GM18520 (cell line): Measurements from ENCODE around the gene CDC42EP4.

Experiments
- ATAC-seq: cut with Tn5 transposase; IDR thresholded peaks from one replicate; pipeline ENCODE4 v1.9.1; 2021; ENCODE audit not compliant: unreplicated experiment

The CDC42EP4 gene

DNA sequence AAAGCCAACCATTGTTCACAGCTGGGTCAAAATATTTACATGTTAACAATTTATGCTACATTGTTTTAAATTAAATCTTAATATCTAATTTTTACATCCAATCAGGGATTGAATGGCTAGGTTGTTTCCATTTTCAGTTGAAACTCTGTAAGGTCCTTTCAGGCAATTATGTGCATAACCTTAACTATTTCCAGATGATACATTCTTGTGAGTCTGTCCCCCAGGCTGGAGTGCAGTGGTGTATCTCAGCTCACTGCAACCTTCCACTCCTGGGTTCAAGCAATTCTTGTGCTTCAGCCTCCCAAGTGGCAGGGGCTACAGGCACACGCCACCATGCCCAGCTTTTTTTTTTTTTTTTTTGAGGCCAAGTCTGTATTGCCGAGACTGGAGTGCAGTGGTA is 10.4 kb downstream of the CDC42EP4 start:
- ATAC-seq: no peak

DNA sequence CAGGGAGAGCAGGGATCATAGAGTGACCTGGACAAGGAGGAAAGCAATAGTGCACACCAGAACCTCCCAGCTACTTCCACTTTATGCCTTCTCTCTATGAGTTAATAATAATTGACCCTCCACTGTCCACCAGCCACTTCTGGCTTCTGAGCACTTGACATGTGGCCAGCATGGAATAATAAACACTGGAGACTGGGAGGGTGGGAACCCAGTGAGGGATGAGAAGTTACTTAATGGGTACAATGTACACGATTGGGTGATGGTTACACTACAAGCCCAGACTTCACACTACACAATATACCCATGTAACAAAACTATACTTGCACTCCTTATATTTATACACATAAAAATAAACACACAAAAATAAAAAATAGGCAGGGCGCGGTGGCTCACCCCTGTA is 11.4 kb downstream of the CDC42EP4 start:
- ATAC-seq: no peak

DNA sequence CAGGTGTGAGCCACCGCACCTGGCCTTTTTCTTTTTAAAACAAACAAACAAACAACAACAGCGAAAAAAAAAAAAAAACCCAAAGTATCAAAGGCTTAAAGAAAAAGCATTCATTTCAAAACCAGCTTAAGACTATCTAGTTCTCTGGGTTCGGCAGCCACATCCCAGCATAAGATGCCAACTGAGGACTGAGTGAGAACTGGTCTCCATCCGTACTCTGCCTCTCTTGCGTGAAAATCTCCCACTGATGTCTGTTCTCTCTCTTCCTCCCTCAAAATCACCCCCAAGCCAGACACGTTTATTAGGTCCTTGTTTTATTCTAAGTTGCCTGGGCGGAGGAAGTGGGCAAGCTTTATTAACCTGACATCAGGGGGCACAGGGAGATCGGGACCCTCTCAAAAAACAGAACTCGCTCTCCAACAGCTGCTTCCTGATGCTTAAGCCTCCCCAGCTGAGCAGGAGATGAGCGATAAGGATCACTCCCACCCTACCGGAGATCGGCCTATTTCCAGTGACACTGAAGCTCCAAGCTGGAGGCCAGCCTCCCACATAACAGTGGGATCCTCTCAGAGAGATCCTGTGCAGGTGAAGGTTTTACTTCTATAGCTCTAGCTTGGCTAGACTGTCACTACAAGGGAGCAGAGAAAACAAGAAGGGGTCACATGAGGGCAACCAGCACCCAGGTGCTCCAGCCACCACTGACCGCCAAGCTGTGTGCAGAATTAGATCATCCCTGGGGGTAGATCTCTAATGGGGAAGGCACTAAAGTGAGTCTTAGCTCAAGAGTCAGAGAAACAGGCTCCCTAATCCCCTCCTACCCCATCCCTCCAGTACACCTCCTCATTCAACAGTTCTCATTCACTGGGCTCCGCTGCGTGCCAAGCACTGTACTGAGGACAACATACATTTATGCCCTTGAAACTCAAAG is 13.6 kb downstream of the CDC42EP4 start:
- ATAC-seq: no peak

DNA sequence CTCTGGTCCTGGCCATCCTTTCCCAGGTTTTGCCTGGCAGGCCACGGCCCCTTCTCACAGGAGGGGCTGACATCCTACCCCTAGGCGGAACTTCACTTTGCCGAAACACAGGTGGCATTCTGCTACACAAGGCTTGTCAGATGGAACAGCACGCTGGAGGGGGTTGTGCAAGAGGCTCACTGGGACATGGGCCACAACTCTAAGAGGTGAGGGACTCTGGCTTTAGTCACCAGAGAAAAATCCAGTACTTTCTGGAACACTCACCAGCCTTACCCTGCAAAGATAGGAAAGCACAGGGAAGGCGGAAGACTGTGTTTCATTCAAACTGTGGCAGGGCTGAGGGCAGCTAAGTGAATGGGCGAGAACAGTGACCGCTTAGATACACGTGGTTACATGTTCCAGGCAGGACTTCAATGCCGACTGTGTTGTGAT is 18.3 kb downstream of the CDC42EP4 start:
- no peak for ATAC-seq

DNA sequence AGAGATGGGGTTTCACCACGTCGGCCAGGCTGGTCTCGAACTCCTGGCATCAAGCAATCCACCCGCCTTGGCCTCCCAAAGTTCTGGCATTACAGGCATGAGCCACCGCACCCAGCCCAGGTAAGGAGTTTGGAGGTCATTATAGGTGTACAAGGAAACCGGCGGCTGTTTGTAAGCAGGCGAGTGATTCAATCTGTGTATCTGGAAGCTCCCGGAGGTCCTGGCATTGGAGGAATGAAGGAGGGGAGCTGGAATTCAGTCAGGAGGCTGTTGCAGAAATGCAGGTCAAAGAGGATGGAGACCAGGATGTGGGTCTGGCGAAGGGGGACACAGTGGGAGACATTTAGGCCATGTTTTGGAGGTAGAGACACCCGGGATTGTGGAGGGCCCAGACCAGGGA is 18.8 kb downstream of the CDC42EP4 start:
- ATAC-seq: no peak

DNA sequence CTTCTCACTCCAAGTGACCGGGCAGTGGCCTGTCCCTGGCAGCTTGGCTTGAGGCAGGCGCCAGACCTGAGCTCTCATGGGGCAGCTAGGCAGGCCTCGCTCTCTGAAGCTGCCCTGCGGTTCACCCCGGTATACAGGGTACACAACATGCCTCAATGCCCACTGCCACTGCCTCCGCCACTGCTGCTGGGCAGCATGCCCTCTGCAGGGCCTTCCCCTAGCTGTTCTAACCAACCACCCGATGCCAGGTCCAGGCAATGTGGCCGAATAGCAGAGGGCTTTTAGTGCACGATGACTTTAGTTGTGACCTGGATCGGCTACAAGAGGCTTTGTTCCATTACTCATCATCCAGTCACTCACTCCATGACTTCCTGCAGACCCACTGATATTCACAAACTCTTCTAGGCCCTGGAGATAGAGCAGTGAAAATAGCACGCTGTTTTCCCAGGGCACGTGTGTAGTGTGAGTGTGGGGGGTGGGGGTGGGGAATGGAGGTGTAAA is 19.7 kb downstream of the CDC42EP4 start:
- no peak for ATAC-seq

DNA sequence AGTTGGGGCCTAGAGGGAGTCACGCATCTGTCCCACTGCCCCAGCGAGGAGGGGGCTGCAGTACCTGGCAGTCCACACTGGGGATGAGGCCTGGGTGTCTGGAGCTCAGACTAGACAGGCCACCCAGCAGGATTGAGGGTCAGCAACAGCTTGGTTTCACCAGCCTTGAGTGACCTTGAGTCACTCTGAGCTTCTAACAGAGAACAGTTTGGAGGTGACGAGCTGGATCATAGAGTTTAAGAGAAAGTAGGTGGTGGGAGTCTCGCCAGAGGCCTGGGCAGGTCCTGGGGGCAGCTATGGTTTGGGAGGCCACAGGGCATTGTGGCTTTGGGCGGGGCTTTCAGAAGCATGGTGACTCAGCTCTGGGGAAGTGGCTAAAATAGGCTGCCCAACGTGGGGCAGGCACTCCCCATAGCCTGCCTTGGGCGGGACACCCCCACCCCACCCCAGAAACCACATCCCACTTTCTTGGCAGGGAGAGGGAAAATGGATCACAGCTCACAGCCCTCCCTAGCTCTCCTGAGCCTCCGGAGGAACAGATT is 20.5 kb downstream of the CDC42EP4 start:
- peak; percentile 83 for ATAC-seq

DNA sequence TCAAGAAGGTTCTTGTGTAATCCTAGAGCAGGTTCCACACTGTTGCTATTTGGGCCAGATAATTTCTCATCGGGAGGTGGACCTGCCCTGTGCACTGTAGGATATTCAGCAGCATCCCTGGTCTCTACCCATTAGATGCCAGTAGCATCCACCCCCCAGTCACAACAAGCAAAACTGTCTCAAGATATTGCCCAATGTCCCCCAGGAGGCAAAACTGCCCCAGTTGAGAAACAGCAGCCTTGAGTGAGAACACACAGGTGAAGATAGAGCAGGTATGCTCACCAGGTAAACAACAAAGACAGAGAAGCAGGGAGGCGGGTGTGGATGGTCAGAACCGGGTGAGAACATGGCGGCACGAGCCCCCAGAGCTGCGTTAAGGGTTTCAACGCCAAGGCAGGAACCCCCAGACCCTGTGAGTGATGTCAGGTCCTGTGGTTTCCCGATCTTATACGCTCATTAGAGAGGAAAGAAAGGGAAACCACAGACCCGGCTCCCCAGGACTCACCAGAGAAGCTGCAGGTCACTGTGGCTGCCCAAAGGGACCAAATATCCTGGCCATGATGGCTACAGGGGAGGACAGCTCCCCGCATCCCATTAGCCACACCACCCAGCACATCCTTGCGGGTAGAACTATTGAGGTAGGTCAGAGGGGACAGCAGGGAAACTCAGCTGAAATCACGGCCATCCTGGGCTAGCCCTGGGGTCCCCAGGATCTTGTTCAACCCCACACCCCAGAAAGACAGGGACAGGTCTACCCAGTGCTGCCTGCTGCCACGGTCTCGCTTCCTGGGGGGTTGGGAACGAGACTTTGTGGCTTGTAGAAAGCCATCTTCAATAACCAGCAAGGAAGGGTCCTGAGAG is 21.2 kb downstream of the CDC42EP4 start:
- no peak for ATAC-seq

DNA sequence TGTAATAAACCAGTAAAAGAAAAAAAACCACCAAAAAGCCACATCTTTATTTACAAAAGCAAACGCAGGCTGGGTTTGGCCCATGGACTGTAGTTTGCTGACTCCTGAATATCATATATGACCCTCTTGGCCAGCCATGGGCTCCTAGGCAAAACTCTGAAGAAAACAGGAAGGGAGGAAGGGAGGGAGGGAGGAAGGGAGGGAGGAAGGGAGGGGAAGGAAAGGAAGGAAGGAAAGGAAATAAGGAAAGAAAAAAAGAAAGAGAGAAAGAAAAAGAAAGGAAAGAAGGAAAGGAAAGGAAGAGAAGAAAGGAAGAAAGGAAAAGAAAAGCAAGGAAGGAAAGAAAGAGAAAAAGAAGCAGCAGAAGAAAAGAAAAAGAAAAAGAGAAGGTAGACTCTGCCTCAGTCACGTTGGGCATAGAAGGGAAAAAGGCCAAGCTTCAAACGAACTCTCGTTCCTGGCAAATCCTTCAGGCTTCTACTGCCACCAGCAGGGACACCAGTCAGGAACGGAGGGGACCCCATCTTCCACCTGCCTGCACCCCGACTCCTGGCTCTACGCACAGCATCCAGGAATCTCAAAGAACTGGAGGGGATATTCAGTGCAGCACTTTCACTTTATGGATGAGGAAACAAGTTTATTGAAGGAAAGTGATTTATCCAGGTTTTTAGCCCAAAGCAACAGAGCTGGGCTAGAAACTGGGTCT is 22.1 kb downstream of the CDC42EP4 start:
- ATAC-seq: no peak

DNA sequence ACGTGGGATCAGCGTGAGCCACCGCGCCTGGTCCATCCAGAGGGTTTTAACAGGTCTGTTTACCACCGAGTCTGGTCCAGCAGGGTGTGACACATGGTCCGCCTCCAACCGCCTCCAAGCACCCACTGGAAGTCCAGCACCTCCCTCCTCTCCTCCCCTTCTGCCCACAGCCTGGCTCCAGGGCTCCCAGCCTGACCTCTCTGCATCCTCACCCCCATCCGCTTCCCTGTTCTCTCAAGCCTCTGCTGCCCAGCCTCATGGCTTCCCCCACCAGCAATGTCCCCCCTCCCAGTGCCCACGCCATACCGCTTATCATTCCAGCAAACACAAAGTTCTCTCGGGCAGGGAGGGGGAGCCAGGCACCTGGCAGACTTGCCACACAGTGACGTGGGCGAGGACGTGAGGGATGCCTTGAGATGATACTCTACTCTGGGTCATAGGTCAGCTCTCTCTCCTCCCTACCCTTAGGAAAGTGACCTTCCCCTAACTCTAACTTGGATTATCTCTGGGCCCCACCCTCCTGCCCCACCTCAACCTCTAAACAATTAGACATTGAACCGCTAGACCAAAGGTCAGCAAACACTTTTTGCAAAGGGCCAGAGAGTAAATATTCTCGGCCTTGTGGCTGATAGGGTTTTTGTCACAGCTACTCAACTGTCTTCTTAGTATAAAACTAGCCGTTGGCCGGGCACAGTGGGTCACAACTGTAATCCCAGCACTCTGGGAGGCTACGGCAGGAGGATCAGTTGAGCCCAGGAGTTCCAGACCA is 23.1 kb downstream of the CDC42EP4 start:
- ATAC-seq: no peak

DNA sequence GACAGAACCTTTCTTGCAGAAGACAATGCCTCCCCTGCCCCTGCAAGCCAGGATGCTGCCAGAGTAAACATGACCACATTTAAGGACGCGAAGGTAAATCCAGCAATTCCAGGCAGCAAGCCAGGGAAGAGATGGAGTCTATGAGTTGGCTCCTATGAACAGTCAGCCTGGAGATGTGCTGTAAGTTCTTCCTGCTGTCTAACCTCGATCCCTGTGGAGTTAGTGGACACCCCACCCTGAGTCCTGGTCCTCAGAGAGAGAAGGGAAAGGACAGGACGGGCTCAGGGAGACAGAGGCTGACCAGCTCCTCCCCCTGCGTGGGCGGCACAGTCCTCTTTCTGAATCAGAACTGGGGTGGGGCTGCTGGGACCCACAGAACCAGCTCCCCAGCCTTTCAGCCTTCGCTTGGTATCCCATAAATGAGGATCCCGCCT is 24.9 kb downstream of the CDC42EP4 start:
- ATAC-seq: no peak

DNA sequence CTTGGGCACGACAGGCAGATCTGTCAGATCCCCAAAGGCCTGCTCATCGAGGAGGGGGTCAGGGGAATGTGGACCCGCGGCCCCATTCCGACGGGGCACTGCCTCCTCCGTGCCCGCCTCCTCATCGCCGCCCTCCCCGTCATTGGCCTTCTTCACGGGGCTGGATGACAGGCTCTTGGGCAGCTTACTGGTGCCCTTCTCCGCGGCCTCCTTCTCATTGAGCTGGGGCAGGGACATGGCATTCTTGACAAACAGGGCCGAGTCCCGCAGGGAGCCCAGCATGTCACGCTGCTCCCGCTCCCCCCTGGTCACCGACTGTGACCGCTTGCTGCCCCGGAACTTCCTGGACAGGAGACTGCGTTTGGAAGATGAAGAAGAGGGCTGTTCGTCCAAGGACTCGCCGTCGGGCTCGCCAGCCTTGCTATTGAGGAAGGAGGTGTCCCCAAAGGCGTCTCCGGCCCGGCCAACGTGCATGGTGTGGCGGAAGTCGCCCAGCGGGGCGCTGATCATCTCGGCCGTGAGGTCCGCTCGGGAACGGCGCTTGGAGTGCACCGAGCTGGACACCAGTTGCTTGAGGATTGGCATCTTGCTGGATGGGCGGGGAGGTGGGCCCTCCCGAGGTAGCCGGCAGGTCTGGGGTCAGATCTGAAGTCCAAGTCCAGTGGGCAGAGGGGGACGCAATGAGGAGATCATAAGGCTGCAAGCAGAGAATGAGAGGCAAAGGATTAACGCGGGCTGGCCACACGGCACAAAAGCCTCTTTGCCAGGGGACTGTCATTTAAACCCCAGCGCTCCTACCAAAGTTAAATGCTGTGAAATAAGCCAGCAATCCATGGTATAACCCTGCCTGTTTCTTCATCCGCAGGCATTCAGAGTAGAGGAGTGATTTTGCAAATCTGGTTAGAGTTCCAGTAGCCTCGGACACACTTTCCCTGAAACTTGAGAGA is 25.6 kb downstream of the CDC42EP4 start:
- no peak for ATAC-seq

DNA sequence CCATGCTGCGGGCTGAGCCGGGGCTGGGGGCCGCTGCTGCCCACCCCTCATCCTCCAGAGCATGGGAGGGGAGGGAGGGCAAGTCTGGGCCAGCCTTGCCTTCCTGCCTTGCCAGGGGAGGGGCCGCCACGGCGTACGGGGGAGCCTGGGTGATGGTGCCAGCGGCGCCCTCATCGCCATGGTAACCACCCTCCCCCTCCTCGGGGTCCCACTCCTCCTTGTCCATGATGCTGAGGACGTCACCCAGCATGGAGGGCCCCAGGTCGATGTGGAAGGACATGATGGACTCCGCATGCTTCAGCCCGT is 26.2 kb downstream of the CDC42EP4 start:
- no peak for ATAC-seq

DNA sequence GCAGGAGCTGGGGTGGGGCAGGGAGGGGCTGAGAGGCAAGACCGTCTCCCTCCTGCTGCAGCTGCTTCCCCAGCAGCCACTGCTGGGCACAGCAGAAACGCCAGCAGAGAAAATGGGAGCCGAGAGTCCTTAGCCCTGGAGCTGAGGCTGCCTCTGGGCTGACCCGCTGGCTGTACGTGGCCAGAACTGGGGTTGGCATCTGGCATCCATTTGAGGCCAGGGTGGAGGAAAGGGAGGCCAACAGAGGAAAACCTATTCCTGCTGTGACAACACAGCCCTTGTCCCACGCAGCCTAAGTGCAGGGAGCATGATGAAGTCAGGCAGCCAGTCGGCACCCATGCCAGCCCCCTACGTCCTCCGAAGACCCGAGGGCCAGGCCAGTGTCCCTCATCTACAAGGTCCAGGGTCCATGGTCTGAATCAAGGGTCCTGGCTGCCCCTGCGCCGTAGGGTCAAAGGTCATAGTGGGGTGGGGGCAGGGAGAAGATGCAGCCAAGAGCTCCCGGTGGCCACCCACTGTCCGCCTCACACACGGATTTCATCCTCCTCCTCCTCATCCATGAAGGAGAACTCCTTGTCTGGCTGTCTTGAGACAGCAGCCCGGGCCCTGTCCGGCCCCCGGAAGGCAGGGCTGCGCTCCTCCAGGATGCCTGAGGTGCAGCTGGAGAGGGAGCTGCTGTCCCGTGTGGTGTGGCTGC is 26.7 kb downstream of the CDC42EP4 start:
- ATAC-seq: no peak

DNA sequence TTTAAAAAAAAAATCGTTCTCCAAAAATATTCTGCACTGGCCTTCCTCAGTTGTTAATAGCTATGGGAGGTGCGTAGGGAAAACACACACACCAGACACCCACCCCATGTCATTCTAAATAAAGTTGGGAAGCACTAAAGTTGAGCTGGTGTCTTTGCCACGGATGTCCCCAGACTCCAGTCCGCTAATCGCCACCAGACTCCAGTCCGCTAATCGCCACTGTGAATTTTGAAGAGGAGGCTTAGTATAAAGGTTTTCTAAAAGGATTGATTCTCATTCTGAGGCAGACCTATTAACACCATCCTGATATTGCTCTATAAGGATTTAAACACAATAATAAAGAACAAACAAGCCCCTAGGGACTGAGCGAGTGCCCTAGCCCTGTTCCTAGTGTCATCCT is 27.4 kb downstream of the CDC42EP4 start:
- no peak for ATAC-seq

DNA sequence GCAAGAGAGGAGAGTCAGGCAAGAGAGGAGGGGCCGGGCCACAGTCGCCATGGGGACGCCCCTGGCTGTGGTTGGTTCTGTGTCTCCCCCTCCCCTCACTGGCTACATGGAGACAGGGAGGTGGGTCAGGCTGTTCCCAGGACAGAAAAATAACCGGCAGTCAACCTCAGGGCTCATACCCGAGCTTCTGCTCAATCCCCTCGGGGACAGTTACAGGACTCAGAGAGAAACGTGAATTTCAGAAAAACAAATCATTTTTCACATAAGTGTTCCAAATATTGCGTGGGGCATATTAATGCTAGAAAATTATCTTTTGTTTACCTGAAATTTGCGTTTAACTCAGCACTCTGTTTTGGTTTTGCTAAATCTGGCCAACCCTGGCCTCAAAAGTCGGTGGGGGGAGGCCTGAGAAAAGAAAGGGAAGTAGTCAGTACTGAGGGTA is 27.9 kb downstream of the CDC42EP4 start:
- no peak for ATAC-seq

DNA sequence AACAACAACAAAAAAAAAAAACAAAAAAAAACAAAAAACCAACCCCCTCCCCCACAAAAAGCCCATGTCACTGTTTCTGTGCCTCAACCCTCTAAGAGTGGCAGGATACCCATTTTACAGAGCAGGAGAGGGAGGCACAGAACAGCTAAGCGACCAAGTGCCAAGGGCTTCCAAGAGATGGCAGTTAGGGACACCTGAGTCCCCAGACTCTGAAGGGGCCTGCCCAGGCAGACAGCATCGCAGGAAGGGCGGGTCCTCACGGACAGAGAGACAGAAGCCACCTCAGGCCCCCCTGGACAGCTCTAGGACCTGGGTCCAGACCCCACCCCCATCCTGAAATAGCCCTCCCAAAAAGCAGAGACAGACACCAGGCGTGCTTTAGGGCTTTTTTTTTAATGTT is 28.6 kb downstream of the CDC42EP4 start:
- no peak for ATAC-seq

DNA sequence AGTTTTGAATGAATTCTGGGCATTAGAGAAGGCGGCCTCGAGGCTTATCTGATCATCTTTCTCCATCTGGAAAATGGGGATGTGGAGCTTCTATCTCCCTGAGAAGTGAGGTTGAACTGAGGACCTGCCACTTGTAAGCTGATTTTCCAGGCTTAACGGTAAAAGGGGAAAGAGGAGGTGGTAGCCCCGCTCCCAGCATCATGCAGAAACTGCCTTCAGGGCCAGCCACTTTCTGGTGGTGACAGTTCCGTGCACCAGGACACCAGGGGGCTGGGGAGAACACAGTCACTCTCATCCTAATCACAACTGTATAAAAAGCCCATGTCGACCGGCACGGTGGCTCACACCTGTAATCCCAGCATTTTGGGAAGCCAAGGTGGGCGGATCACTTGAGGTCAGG is 29.2 kb downstream of the CDC42EP4 start:
- no peak for ATAC-seq
